CD4-positive, alpha-beta T cell (primary cell): ENCODE measurements around the gene PRKCA. TPM values are rescaled to one million over a fixed set of nuclear protein-coding genes. Genes with fewer than 3 reads are reported as not detected.

Experiments used
- ATAC-seq: fragments of 200-7000 bp; cut with Tn5 transposase; one replicate; pipeline ENCODE4 v1.10.0; 2022; ENCODE audit warnings: mild to moderate bottlenecking; ENCODE audit not compliant: poor library complexity
- CTCF ChIA-PET: fragments of 350-600 bp; sonication (Branson Sonifier 250); formaldehyde crosslinking; loops from one replicate; lab custom pipeline; 2021; ENCODE audit warnings: antibody characterized with exemption, inconsistent platforms; lab: Charles Lee
- POLR2A ChIA-PET: fragments of 350-600 bp; sonication (Branson Sonifier 250); formaldehyde crosslinking; loops from one replicate; lab custom pipeline; 2021; ENCODE audit warnings: antibody characterized with exemption, inconsistent platforms; lab: Charles Lee
- DNase-seq, 14 experiments: peaks; one replicate each; pipeline ENCODE4 v3.0.0-alpha.2; 2013 to 2020; ENCODE audit warnings: mixed read lengths in 2 of 14
- H3K27ac ChIP-seq, 2 donors: one replicate each; pipeline versions ENCODE4 v1.5.1 to v1.7.0; 2013; ENCODE audit warnings: low read length in 2 of 2, low read depth in 1 of 2, mild to moderate bottlenecking in 1 of 2
- H3K27me3 ChIP-seq, 2 experiments: 1 replicate in 1 of 2; 2 replicates in 1 of 2; pipeline versions ENCODE4 v1.6.1 to v1.7.0; 2013; ENCODE audit warnings: low read length in 2 of 2, control low read depth in 1 of 2, mild to moderate bottlenecking in 1 of 2, moderate library complexity in 1 of 2; ENCODE audit not compliant: insufficient read depth in 2 of 2, control insufficient read depth in 1 of 2
- H3K36me3 ChIP-seq: one replicate; pipeline ENCODE4 v1.6.1; 2013; ENCODE audit warnings: low read length, control low read depth; ENCODE audit not compliant: insufficient read depth
- H3K4me1 ChIP-seq: one replicate; pipeline ENCODE4 v1.6.1; 2013; ENCODE audit warnings: low read length, control low read depth; ENCODE audit not compliant: insufficient read depth
- H3K4me3 ChIP-seq: one replicate; pipeline ENCODE4 v1.5.1; 2013; ENCODE audit warnings: mild to moderate bottlenecking, low read length, moderate library complexity
- H3K9me3 ChIP-seq, 2 experiments: 1 replicate in 1 of 2; 2 replicates in 1 of 2; pipeline versions ENCODE4 v1.6.1 to v1.7.0; 2013; ENCODE audit warnings: low read length in 2 of 2, mild to moderate bottlenecking in 2 of 2, control low read depth in 1 of 2, moderate library complexity in 1 of 2; ENCODE audit not compliant: control insufficient read depth in 1 of 2, insufficient read depth in 1 of 2
- H3K27ac Mint-ChIP-seq: one replicate; pipeline ENCODE4 v1.8.0; 2020; ENCODE audit warnings: mixed read lengths
- H3K27me3 Mint-ChIP-seq: one replicate; pipeline ENCODE4 v1.8.0; 2021; ENCODE audit warnings: mixed read lengths
- H3K36me3 Mint-ChIP-seq: one replicate; pipeline ENCODE4 v1.8.0; 2021; ENCODE audit warnings: low read depth, mixed read lengths
- H3K4me1 Mint-ChIP-seq: one replicate; pipeline ENCODE4 v1.8.0; 2021; ENCODE audit warnings: low read depth, mixed read lengths
- H3K4me3 Mint-ChIP-seq: one replicate; pipeline ENCODE4 v1.8.0; 2020; ENCODE audit warnings: mild to moderate bottlenecking, mixed read lengths
- H3K9me3 Mint-ChIP-seq: one replicate; pipeline ENCODE4 v1.8.0; 2020; ENCODE audit warnings: mixed read lengths
- intact Hi-C, 2 experiments: fragments of 100-400 bp; cut with DNase I in 1 of 2; cut with micrococcal nuclease in 1 of 2; formaldehyde crosslinking; loops; one replicate each; pipeline versions ENCODE4 v1.15.1 to v1.9.0; 2023 to 2025; cut with DNase I, micrococcal nuclease
- total RNA-seq, 174 experiments: library from RNA in 2 of 174; stranded (reverse) in 2 of 174; gene quantifications; one replicate each; pipeline ENCODE4 v1.2.3 and lab custom pipeline; 2021 to 2026
- TF ChIP-seq, protein P1 (sequence below): fragments of 200-600 bp; IDR thresholded peaks from one replicate; pipeline ENCODE4 v1.8.0; 2022; ENCODE audit warnings: antibody characterized with exemption, mild to moderate bottlenecking

The PRKCA gene
- total RNA-seq, 2 experiments from 2014 or later = 84.8 to 88.6 TPM

GRCh38 chr17:66684261-66684660, 381.8 kb downstream of the PRKCA start:
- H3K27ac ChIP-seq = no peak overlapping the region
- H3K36me3 ChIP-seq = peaks cover 27% of the 10 kb centered on the region
- DNase-seq (no peak), ATAC-seq (no peak)
- no peaks in the 10 kb centered on the region for H3K4me1 ChIP-seq
- H3K4me3 ChIP-seq = no peak overlapping the region
- H3K27me3 ChIP-seq = no peaks in the 10 kb centered on the region
- TF ChIP-seq, protein P1, sequence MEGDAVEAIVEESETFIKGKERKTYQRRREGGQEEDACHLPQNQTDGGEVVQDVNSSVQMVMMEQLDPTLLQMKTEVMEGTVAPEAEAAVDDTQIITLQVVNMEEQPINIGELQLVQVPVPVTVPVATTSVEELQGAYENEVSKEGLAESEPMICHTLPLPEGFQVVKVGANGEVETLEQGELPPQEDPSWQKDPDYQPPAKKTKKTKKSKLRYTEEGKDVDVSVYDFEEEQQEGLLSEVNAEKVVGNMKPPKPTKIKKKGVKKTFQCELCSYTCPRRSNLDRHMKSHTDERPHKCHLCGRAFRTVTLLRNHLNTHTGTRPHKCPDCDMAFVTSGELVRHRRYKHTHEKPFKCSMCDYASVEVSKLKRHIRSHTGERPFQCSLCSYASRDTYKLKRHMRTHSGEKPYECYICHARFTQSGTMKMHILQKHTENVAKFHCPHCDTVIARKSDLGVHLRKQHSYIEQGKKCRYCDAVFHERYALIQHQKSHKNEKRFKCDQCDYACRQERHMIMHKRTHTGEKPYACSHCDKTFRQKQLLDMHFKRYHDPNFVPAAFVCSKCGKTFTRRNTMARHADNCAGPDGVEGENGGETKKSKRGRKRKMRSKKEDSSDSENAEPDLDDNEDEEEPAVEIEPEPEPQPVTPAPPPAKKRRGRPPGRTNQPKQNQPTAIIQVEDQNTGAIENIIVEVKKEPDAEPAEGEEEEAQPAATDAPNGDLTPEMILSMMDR = no peak
- Mint-ChIP-seq H3K36me3 (peaks cover 66% of the 10 kb centered on the region), H3K27ac (peak overlapping the region; percentile 25), H3K9me3 (no peaks in the 10 kb centered on the region), H3K4me3 (no peak overlapping the region), H3K27me3 (no peaks in the 10 kb centered on the region), H3K4me1 (no peaks in the 10 kb centered on the region)
- H3K9me3 ChIP-seq = no peaks in the 10 kb centered on the region
- ChIA-PET POLR2A (no interaction called here), CTCF (no interaction called here)
- intact Hi-C loops = no loop called here

- CTCF ChIA-PET = no interaction called here
- Histone ChIP-seq H3K4me1 (no peaks in the 10 kb centered on the region), H3K36me3 (peaks cover 32% of the 10 kb centered on the region), H3K9me3 (no peaks in the 10 kb centered on the region), H3K4me3 (no peak overlapping the region), H3K27me3 (no peaks in the 10 kb centered on the region), H3K27ac (no peak overlapping the region)
- POLR2A ChIA-PET = no interaction called here
- Mint-ChIP-seq H3K27me3 (no peaks in the 10 kb centered on the region), H3K27ac (no peak overlapping the region), H3K9me3 (no peaks in the 10 kb centered on the region), H3K36me3 (peaks cover 66% of the 10 kb centered on the region), H3K4me1 (no peaks in the 10 kb centered on the region), H3K4me3 (no peak overlapping the region)
- DNase-seq (no peak), ATAC-seq (no peak)
- TF ChIP-seq, protein P1 = no peak
- intact Hi-C loops = no loop called here
Observed at GRCh38 chr17:66684731-66685130, 382.3 kb downstream of the PRKCA start.

- DNase-seq = no peak
- intact Hi-C loops = no loop called here
- Mint-ChIP-seq H3K4me3 (no peak overlapping the region), H3K36me3 (peaks cover 78% of the 10 kb centered on the region), H3K27me3 (no peaks in the 10 kb centered on the region), H3K9me3 (no peaks in the 10 kb centered on the region), H3K4me1 (peaks cover 3% of the 10 kb centered on the region), H3K27ac (no peak overlapping the region)
- no peak for ATAC-seq
- Histone ChIP-seq H3K4me1 (peaks cover 4% of the 10 kb centered on the region), H3K36me3 (peaks cover 43% of the 10 kb centered on the region), H3K9me3 (no peaks in the 10 kb centered on the region), H3K27me3 (no peaks in the 10 kb centered on the region), H3K27ac (no peak overlapping the region), H3K4me3 (no peak overlapping the region)
- ChIA-PET CTCF (no interaction called here), POLR2A (no interaction called here)
- TF ChIP-seq, protein P1 = no peak
Observed at GRCh38 chr17:66686601-66687000, 384.2 kb downstream of the PRKCA start.
